Measurements from ENCODE around the gene TEX54.

Gene TEX54

DNA sequence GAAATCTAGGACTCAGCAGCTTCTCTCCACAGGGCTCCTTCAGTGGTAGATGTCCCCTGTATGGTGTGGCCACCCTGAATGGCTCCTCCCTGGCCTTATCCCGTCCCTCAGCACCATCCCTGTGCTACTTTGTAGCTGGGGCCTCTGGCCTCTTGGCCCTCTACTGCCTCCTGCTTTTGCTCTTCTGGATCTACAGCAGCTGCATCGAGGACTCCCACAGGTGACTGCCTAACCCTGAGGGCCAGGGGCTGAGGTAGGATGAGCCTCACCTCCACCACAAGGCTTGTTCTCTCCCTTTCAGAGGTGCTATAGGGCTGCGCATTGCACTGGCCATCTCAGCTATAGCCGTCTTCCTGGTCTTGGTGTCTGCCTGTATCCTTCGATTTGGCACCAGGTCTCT is 43.6 kb downstream of the TEX54 start:
- no peak for DNase-seq (ENCODE audit: low read depth in 2 of 2)

DNA sequence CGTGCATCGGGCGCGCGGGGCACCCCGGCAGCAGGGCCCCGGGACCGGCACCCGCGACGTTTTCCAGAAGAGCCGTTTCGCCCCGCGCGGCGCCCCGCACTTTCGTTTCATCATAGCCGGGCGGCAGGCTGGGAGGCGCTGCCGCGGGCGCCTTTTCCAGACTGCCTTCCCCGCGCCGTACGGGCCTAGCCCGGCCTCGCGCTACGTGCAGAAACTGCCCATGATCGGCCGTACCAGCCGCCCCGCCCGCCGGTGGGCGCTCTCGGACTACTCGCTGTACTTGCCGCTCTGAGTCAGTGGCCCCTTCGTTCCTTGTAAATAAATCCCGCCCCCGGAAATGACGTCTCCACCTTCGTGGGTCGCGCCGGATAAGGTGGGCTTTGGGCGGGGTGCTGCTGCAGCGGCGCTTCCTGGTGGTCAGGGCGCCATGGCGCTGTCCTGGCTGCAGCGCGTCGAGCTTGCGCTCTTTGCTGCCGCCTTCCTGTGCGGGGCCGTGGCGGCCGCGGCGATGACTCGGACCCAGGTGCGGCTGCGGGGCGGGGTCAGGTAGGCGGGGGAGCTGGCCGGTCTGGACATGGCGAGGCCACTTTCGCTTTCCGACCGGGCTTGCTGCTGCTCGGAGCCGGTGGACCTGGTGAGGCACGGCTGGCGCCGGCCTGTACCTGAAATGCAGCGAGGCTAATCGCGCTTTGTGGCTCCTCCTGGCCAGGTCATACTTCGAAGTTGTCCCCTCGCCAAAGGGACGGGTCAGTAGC is 45.5 kb downstream of the TEX54 start, which contains the start of gene TMEM179B:
Gene TMEM179B, plus strand, starts transcription at position 398 of the 755 bp plus-strand sequence. Its CDS starts 30 bp downstream, at position 428.
- DNase-seq (ENCODE audit: low read depth in 2 of 2) = peak; percentile 97 to 98

DNA sequence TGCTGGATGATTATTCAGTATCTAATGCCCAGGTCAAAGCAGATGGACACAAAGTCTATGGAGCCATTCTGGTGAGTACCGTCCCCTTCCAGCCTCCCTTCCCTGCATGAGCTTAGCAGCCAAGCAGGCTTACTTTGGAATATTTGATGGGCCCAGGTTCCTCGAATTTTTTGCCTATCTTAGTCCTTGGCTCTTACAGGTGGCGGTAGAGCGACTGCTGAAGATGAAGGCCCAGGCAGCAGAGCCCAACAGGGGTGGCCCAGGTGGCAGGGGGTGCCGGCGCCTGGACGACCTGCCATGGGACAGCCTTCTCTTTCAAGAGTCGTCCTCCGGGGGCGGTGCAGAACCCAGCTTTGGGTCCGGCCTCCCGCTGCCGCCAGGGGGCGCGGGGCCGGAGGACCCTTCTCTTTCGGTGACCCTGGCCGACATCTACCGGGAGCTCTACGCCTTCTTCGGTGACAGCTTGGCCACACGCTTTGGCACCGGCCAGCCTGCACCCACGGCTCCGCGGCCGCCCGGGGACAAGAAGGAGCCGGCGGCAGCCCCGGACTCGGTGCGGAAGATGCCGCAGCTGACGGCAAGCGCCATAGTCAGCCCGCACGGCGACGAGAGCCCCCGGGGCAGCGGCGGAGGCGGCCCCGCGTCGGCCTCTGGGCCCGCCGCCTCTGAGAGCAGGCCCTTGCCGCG is 46.2 kb downstream of the TEX54 start:
- peak; percentile 70 to 78 for DNase-seq (ENCODE audit: low read depth in 2 of 2)

DNA sequence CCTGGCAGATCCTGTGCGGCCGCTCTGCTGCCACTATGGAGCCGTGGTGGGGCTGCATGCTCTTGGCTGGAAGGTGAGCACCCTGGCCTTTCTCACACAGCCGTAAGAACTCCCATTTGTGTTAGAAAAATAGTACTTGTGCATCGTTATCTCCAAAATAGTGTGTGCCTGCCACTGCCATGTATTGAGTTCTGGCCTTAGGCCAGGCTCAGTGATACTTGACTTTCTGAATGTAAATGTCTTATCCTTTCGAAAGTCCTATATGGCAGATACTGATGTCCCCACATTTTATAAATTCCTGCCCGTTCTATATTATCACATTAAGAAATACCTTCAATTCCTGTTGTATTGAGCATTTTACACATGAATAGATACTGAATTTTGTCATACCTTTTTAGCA is 49.9 kb downstream of the TEX54 start:
- DNase-seq (ENCODE audit: low read depth in 2 of 2) = no peak
